LNCAP (cell line): ENCODE measurements around the gene DENND4C.

Experiments
- CTCF ChIP-seq: fragments of 450-650 bp; IDR thresholded peaks from 2 replicates; pipeline ENCODE4 v1.5.1; 2017; ENCODE audit warnings: mild to moderate bottlenecking

Gene DENND4C

GRCh38 chr9:19271081-19271480 lies 40.6 kb downstream of the DENND4C start:
- TF ChIP-seq CTCF: no peak

GRCh38 chr9:19281801-19282200 lies 51.3 kb downstream of the DENND4C start:
- TF ChIP-seq CTCF: no peak

- TF ChIP-seq CTCF: no peak
Observed at GRCh38 chr9:19283072-19283710, 52.7 kb downstream of the DENND4C start.

- TF ChIP-seq CTCF: no peak
Observed at GRCh38 chr9:19284729-19285128, 54.2 kb downstream of the DENND4C start.

GRCh38 chr9:19286634-19287188 lies 56.2 kb downstream of the DENND4C start:
- no peak for TF ChIP-seq CTCF

GRCh38 chr9:19288081-19288480 lies 57.6 kb downstream of the DENND4C start:
- TF ChIP-seq CTCF: no peak

GRCh38 chr9:19290103-19290502 lies 59.6 kb downstream of the DENND4C start:
- TF ChIP-seq CTCF: no peak

GRCh38 chr9:19294219-19294618 lies 63.7 kb downstream of the DENND4C start:
- no peak for TF ChIP-seq CTCF
